Endothelial cell of umbilical vein (primary cell): ENCODE results near the gene CIITA. TPM values are rescaled to one million over a fixed set of nuclear protein-coding genes. Genes with fewer than 3 reads are reported as not detected.
A peak's percentile ranks its signal among the peaks of the same experiment; 100 is the strongest.

Source experiments
- BruUV-seq: library from RNA; stranded (reverse); fragments of 400-500 nt; replicated peaks from 2 replicates; lab custom pipeline; 2021; lab: Mats Ljungman, UMichigan
- CTCF ChIA-PET: fragments of 300-600, 350-600 bp; sonication (Branson Sonifier 250); formaldehyde crosslinking; loops from one replicate; lab custom pipeline; 2021; ENCODE audit warnings: antibody characterized with exemption, inconsistent platforms; lab: Charles Lee
- POLR2A ChIA-PET: fragments of 300-600, 350-600 bp; sonication (Branson Sonifier 250); formaldehyde crosslinking; loops from one replicate; lab custom pipeline; 2021; ENCODE audit warnings: antibody characterized with exemption, inconsistent platforms; lab: Charles Lee
- DNase-seq: peaks from one replicate; pipeline ENCODE4 v3.0.0-alpha.2; 2011; ENCODE audit warnings: low read depth, low spot score
- FAIRE-seq: peaks from 2 replicates; lab custom pipeline; 2011; peaks lifted over from hg19 to GRCh38; lab: Jason Lieb, UNC
- H2AFZ ChIP-seq: 2 replicates; pipeline ENCODE4 v1.6.0; 2012; ENCODE audit warnings: low read depth, low read length, control low read depth, inconsistent platforms
- H3K27ac ChIP-seq: 2 replicates; pipeline ENCODE4 v1.5.1; 2011; ENCODE audit warnings: low read depth, mild to moderate bottlenecking, control low read depth, low read length, moderate library complexity; ENCODE audit not compliant: insufficient read depth
- H3K27me3 ChIP-seq, 2 experiments: 2 replicates each; pipeline versions ENCODE4 v1.6.0 to v1.6.1; 2011; ENCODE audit warnings: low read length in 2 of 2, mixed read lengths in 1 of 2; ENCODE audit not compliant: control insufficient read depth in 2 of 2, insufficient read depth in 2 of 2
- H3K36me3 ChIP-seq, 2 experiments: 2 replicates in 1 of 2; 3 replicates in 1 of 2; pipeline ENCODE4 v1.5.1; 2011; ENCODE audit warnings: low read length in 2 of 2, mild to moderate bottlenecking in 1 of 2, moderate library complexity in 1 of 2; ENCODE audit not compliant: control insufficient read depth in 2 of 2, insufficient read depth in 2 of 2; ENCODE audit errors: extremely low read depth in 1 of 2
- H3K4me1 ChIP-seq: 3 replicates; pipeline ENCODE4 v1.5.1; 2011; ENCODE audit warnings: mild to moderate bottlenecking, low read length; ENCODE audit not compliant: control insufficient read depth, insufficient read depth; ENCODE audit errors: extremely low read depth
- H3K4me2 ChIP-seq: 2 replicates; pipeline ENCODE4 v1.6.1; 2011; ENCODE audit warnings: low read length, control low read depth, mixed read lengths; ENCODE audit not compliant: insufficient read depth
- H3K4me3 ChIP-seq, 3 experiments: fragments of 200-600 bp in 1 of 3; sonication (generic), shearing (Covaris generic) in 1 of 3; replicated peaks in 1 of 3; 2 replicates each; pipeline ENCODE4 v1.5.1; 2011 to 2016; ENCODE audit warnings: control low read depth in 3 of 3, low read length in 3 of 3, mild to moderate bottlenecking in 2 of 3, inconsistent platforms in 1 of 3, low read depth in 1 of 3, moderate library complexity in 1 of 3; ENCODE audit not compliant: insufficient read depth in 1 of 3
- H3K79me2 ChIP-seq: 2 replicates; pipeline ENCODE4 v1.6.0; 2012; ENCODE audit warnings: low read length, inconsistent platforms; ENCODE audit not compliant: control insufficient read depth, insufficient read depth
- H3K9ac ChIP-seq: replicated peaks from 2 replicates; pipeline ENCODE3; 2011; ENCODE audit warnings: low read length, control low read depth; ENCODE audit not compliant: insufficient read depth; ENCODE audit errors: extremely low read depth
- H3K9me1 ChIP-seq: replicated peaks from 3 replicates; pipeline ENCODE4 v1.6.0; 2011; ENCODE audit warnings: mild to moderate bottlenecking, low read length; ENCODE audit not compliant: control insufficient read depth, insufficient read depth; ENCODE audit errors: extremely low read depth
- H3K9me3 ChIP-seq: replicated peaks from 2 replicates; pipeline ENCODE4 v1.5.1; 2012; ENCODE audit warnings: low read length, inconsistent platforms; ENCODE audit not compliant: control insufficient read depth, insufficient read depth
- H4K20me1 ChIP-seq: replicated peaks from 2 replicates; pipeline ENCODE3; 2011; ENCODE audit warnings: mild to moderate bottlenecking, low read length; ENCODE audit not compliant: control insufficient read depth, insufficient read depth; ENCODE audit errors: extremely low read depth
- CTCF ChIP-seq, 2 donors: IDR thresholded peaks; 1 replicate in 1 of 2; 2 replicates in 1 of 2; pipeline ENCODE4 v1.5.1; 2011; ENCODE audit warnings: low read length in 2 of 2, mild to moderate bottlenecking in 2 of 2, moderate library complexity in 2 of 2, control low read depth in 1 of 2, inconsistent platforms in 1 of 2, low read depth in 1 of 2; ENCODE audit not compliant: insufficient read depth in 1 of 2; ENCODE audit errors: extremely low read depth in 1 of 2
- EZH2 ChIP-seq: IDR thresholded peaks from 2 replicates; pipeline ENCODE4 v1.6.1; 2012; ENCODE audit warnings: borderline replicate concordance, low read depth, mild to moderate bottlenecking, moderate library complexity, low read length, inconsistent platforms; ENCODE audit not compliant: severe bottlenecking
- FOS ChIP-seq: IDR thresholded peaks from 2 replicates; pipeline ENCODE4 v1.6.1; 2011; ENCODE audit warnings: mild to moderate bottlenecking, low read length, moderate library complexity, borderline replicate concordance; ENCODE audit not compliant: insufficient read depth
- JUN ChIP-seq: IDR thresholded peaks from 2 replicates; pipeline ENCODE4 v1.6.1; 2011; ENCODE audit warnings: borderline replicate concordance, low read depth; ENCODE audit not compliant: insufficient read length, insufficient read depth
- MAX ChIP-seq: IDR thresholded peaks from 2 replicates; pipeline ENCODE4 v1.6.1; 2011; ENCODE audit not compliant: insufficient read depth, insufficient read length
- POLR2A ChIP-seq: IDR thresholded peaks from 2 replicates; pipeline ENCODE4 v1.6.1; 2012; ENCODE audit warnings: low read depth, mild to moderate bottlenecking, control low read depth, low read length
- dilution Hi-C: fragments of 300-500 bp; cut with MboI; formaldehyde crosslinking; loops from one replicate; pipeline ENCODE4 v1.15.0; 2019; ENCODE audit warnings: low sequenced_read_pairs; ENCODE audit not compliant: extremely low pct_ligation_motif_present
- intact Hi-C: fragments of 100-400 bp; cut with micrococcal nuclease; formaldehyde crosslinking; loops from one replicate; pipeline ENCODE4 v1.10.0; 2022
- polyA plus RNA-seq, 4 experiments: library from polyadenylated mRNA; depleted of rRNA in 3 of 4; stranded (reverse) in 3 of 4; unstranded in 1 of 4; fragments of >200 nt; gene quantifications; 2 replicates each; pipeline versions ENCODE4 v1.2.1 to v1.2.3, GENCODE V29; 2011 to 2012; ENCODE audit warnings: missing spikeins in 1 of 4
- total RNA-seq: library from RNA; stranded (reverse); gene quantifications from 2 replicates; pipeline ENCODE4 v1.2.3, GENCODE V29; 2021

CIITA gene
- total and polyA plus RNA-seq, 2 donors (not counting 3 experiments of a cell fraction or from before 2014, with no cell fraction given) = not detected

GRCh38 chr16:10868104-10868595 is 8.9 kb upstream of the CIITA start:
- H3K9me1 ChIP-seq = no peaks in the 10 kb centered on the region
- no TSS peak for BruUV-seq
- H4K20me1 ChIP-seq = no peaks in the 10 kb centered on the region
- no peaks in the 10 kb centered on the region for H3K9me3 ChIP-seq
- dilution Hi-C loops (no loop called here), intact Hi-C loops (no loop called here)
- CTCF ChIA-PET = interaction anchor here (1.4 kb wide), 1 partner anchor 50 kb away, joined by 4 read pairs; no protein-coding TSS in a partner anchor
- no peak overlapping the region for H3K4me2 ChIP-seq
- no peaks in the 10 kb centered on the region for H3K36me3 ChIP-seq
- no peak overlapping the region for H3K9ac ChIP-seq
- H3K4me1 ChIP-seq = no peaks in the 10 kb centered on the region
- POLR2A ChIA-PET = interaction anchor here (0.6 kb wide), 1 partner anchor 58 kb away, joined by 3 read pairs; no protein-coding TSS in a partner anchor
- no peak for FAIRE-seq
- H3K27me3 ChIP-seq = no peaks in the 10 kb centered on the region
- no peak overlapping the region for H3K27ac ChIP-seq
- no peaks in the 10 kb centered on the region for H3K79me2 ChIP-seq
- no peak overlapping the region for H2AFZ ChIP-seq
- TF ChIP-seq POLR2A (no peak), MAX (no peak), JUN (no peak)
- no peak for DNase-seq
- H3K4me3 ChIP-seq = no peak overlapping the region

- no peaks in the 10 kb centered on the region for H3K9me3 ChIP-seq
- H3K9ac ChIP-seq = no peak overlapping the region
- H3K36me3 ChIP-seq = no peaks in the 10 kb centered on the region
- H4K20me1 ChIP-seq = no peaks in the 10 kb centered on the region
- no peak overlapping the region for H3K4me3 ChIP-seq
- BruUV-seq = no TSS peak
- no peaks in the 10 kb centered on the region for H3K9me1 ChIP-seq
- H3K79me2 ChIP-seq = no peaks in the 10 kb centered on the region
- intact Hi-C loops = no loop called here
- H3K27me3 ChIP-seq = no peaks in the 10 kb centered on the region
- no peaks in the 10 kb centered on the region for H3K4me1 ChIP-seq
- H3K27ac ChIP-seq = no peak overlapping the region
- no peak overlapping the region for H3K4me2 ChIP-seq
- CTCF ChIA-PET = interaction anchor here (1.4 kb wide), 1 partner anchor 50 kb away, joined by 4 read pairs; no protein-coding TSS in a partner anchor
- DNase-seq (peak; percentile 11), FAIRE-seq (no peak)
- dilution Hi-C loops = no loop called here
- POLR2A ChIA-PET = interaction anchor here (0.6 kb wide), 1 partner anchor 58 kb away, joined by 3 read pairs; no protein-coding TSS in a partner anchor
- no peak overlapping the region for H2AFZ ChIP-seq
- TF ChIP-seq MAX = no peak
- no peak for TF ChIP-seq POLR2A
- no peak for TF ChIP-seq FOS
- TF ChIP-seq CTCF (IDR thresholded peaks at IDR 0.05; ENCODE audit: extremely low read depth in 1 of 2, insufficient read depth in 1 of 2, low read depth in 1 of 2, low read length in 2 of 2) = no peak
- TF ChIP-seq EZH2 = no peak
Measured at GRCh38 chr16:10868596-10869469, 8.2 kb upstream of the CIITA start.
